GM21515 (cell line): Measurements from ENCODE around the gene TP53I3.
"Not testable (repeated sequence)": the region's sequence is repeated elsewhere in the genome, so short reads cannot be mapped to it uniquely, and the experiment has no call there.

Experiments used
- ATAC-seq: cut with Tn5 transposase; IDR thresholded peaks from one replicate; pipeline ENCODE4 v1.9.1; 2021; ENCODE audit not compliant: unreplicated experiment

TP53I3 gene

DNA sequence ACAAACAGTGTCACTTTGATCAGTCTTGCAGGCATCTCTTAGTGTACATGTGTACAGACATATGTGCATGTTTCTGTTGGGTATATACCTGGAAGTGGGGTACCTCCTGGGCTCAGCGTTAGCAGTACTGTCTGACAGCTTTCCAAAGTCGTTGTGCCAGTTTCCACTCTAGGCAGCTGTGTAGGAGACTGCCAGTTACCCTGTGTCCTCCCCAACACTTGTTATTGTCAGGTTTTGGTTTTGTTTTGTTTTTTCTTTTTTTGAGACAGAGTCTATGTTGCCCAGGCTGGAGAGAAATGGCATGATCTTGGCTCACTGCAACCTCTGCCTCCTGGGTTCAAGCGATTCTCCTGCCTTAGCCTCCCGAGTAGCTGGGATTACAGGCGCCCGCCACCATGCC lies 28.9 kb downstream of the TP53I3 start:
- ATAC-seq: no peak

DNA sequence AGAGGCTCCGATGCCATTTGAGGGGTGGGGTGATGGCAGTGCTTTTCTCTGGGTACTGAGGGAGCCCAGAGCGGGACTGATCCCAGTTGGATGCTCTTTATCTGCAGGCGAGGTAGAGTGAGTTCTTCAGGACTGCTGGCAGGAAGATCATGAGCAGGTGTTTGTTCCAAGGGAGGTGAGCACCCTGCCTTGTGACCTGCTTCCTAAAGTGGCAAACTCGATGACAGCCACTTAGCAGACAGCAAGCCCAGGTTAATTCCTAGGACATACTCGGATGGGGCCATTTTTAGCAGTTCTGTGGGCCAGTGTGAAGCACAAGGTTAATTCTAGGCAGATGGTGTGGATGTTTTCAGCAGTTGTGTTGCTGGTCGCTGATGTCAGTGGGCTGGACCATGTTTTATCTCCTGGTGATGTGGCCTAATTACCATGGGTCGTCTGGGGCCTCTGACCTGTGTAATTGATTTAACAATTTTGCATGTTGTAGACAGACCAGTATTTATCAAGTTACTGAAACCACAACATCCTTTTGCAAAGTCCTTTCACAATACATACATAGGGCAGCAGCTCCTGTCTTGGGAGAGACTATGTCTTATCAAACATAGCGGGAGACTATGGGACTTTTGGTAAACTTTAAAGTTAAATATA lies 30.1 kb downstream of the TP53I3 start:
- no peak for ATAC-seq

DNA sequence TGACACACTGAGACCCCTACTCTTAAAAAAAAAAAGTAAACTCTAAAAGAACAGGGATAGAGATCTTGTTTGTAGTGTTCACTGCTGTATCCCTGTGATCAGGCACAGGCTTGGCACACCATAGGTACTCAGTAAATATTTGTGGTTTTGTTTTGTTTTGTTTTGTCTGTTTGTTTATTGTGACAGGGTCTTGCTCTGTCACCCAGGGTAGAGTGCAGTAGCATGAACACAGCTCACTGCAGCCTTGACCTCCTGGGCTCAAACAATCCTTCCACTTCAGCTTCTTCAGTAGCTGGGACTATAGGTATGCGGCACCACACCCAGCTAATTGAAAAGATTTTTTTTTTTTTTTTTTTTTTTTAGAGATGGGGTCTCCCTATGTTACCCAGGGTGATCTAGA lies 31.7 kb downstream of the TP53I3 start:
- no peak for ATAC-seq

DNA sequence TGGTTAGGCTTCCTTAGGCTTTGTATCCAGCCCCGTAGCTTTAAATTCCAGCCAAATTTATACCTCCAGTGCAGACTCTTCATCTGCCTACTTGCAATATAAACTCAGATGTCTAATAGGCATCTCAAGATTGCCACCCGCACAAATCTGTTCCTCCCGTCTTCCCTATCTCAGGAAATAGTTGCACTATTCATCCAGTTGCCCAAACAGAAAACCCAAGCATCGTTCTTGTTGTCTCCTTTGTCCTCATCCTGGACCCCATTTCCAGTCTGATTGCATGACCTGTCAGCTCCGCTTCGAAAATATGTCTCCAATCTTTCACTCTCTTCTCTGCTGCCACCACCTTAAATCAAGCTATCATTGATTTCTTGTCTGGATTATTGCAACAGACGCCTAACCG lies 32.8 kb downstream of the TP53I3 start:
- no peak for ATAC-seq

DNA sequence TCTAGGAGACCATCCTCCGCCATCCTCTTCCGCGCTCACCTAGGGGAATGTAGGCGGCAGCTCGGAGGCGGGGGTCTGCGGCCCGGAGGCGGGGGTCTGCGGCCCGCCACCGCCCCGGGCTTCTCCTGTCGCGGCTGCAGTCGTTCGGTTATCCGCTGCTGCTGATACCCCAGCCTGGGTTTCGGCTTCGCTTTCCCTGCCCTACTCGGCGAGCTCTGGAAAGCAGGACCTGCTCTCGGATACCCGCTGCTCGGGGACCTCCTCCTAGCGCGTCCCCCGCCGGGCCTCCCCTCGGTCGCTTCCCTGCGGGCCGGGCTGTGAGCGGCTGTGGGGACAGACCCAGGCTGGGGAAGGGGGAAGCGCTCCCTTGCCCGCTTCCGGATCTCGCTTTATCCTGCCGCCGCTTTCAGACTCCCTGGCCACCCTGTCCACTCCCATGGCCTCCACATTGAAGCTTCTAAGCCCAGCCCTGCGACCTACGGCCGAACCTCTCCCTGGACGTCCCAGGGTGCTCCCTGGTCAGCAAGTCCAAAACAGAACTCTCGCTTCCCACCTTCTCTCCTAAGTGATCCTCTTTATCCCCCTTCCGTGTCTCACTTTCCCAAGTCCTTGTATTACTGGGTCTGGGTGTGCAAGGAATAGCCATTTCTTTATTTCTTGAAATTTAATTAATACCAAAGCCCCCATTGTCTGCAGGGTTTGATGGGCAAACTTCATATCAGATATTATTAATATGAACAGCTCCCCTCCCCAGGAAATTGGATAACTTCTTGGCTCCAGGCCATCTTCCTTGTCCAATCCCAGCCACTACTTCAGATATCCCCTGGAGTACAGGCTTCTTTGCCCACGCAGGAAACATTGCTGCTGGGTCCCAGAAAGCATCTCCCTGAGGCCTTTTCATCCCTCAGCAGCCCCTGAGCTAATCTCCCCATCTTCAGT lies 34.3 kb downstream of the TP53I3 start:
- ATAC-seq: no peak

DNA sequence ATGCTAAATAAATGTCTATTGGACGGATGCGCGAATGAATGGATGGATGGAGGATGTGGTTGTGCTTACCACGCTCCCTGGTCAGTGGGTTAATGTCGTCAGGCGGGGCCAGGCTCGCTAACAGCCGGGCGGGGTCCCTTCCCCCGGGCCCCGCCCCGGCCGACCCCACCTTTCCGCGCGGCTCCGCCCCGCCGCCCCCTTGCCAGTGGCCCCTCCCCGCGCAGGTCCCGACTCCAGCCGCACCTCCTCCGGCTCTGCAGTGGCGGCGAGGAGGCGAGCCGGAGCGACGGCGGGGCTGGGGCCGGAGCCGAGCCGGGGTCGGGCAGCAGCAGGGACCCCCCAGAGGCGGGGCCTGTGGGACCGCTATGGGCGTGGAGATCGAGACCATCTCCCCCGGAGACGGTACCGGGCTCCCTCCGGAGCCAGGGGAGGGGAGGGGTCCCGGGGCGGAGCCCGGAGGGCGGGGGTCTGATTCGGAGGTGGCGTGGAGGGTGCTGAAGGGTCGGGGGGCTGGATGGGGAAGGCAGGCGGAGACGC lies 35.1 kb downstream of the TP53I3 start, which contains the start of gene FKBP1B:
Gene FKBP1B (plus strand): TSS at position 257 of the 537 bp plus-strand sequence. CDS start 109 bp downstream, at position 366.
- ATAC-seq: no peak

DNA sequence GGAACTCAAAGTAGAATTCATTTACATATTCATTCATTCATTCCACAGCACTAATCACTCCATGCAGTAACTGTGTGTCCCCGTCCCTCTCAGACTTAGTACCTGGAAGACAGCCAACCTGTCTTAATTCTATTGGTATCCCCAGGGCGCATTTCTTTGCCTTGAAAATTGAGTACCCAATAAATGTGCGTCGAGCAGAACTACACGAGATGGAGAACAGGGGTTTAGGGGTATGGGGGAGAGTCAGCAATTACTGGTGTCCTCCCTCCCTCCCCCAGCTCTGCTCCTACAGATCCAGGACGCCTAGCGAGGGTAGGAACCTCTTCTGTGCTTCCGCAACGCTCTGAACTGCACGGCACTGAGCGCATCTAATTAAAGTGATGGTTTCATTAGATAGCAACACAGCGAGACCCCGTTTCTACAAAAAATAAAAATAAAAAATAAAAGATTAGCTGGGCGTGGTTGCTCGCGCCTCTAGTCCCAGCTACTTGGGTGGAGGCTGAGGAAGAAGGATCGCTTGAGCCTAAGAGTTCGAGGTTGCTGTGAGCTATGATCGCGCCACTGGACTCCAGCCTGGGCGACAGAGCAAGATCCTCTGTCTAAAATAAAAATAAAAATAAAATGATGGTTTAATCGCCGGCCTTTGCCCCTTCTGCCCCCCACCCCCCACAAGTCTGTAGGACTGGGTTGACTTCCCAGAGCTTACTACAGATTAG lies 35.7 kb downstream of the TP53I3 start:
- no peak for ATAC-seq

DNA sequence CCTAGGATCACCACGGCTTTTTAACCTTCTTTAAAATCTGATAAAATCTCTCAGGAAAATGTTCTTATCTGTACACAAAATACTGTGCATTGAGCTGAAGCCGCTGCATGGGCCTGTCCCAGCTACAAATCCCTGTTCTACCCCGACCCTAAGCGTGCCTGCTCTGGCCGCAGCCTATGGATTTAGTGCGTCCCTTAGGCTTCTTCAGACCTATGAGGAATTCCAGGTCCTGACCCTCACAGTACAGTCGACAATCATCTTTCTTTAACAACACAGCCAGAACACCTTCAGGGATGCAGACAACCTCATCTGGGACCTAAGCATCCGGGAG lies 37.0 kb downstream of the TP53I3 start:
- peak; percentile 1 for ATAC-seq

DNA sequence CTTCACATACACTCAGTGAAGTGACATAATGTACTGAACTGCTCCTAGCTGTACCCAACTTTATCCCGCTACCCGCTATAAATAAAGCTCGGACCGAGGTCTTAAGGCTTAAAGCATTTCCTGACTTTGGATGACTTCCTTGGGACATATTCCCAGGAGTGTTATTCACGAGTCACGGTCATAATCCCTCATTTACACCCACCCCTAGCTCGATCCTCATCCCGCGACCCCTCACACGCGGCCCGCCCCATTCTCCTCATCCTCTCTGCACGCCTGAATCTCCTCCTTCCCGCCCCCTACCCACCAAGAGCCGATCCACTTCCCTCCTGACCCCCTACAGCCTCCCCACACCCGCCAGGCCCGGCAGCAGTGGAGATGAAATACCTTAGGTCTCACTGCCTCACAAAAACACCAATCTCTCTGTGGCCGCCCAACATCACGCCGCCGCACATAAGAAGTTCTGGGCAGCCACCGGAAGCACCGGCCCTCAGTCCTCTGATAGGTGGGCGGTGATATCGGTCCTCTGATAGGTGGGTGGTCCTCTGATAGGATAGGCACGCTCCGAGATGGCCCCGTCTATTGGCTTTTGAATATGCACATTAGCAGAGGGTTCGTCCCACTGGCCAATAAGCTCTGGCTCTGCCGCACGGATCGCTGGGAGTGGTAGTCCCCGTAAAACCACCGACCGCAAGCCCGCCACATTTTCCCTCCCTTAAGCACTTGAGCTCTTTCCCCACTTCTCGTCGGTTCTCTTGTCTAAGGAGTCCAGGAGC lies 37.5 kb downstream of the TP53I3 start, which contains the start of gene WDCP:
Gene WDCP (minus strand): TSS at position 462 of the 773 bp plus-strand sequence. CDS start 7,897 bp downstream, outside the sequence.
- ATAC-seq: peak; percentile 98

DNA sequence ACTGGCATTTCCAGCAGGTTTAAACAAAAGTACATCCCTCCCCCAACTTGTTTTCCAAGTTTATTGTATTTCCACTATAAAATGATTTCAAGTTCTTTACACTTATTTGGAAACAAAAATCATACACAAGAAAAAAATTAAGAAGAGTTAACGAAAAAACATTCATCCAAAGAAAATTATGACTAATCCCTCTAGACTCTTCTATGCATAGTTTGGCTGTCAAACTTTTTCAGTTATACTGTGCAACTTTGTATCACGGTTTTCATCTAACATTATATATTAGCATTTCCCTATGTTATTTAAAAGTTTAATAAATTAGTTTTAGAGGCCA lies 38.1 kb downstream of the TP53I3 start:
- no peak for ATAC-seq

DNA sequence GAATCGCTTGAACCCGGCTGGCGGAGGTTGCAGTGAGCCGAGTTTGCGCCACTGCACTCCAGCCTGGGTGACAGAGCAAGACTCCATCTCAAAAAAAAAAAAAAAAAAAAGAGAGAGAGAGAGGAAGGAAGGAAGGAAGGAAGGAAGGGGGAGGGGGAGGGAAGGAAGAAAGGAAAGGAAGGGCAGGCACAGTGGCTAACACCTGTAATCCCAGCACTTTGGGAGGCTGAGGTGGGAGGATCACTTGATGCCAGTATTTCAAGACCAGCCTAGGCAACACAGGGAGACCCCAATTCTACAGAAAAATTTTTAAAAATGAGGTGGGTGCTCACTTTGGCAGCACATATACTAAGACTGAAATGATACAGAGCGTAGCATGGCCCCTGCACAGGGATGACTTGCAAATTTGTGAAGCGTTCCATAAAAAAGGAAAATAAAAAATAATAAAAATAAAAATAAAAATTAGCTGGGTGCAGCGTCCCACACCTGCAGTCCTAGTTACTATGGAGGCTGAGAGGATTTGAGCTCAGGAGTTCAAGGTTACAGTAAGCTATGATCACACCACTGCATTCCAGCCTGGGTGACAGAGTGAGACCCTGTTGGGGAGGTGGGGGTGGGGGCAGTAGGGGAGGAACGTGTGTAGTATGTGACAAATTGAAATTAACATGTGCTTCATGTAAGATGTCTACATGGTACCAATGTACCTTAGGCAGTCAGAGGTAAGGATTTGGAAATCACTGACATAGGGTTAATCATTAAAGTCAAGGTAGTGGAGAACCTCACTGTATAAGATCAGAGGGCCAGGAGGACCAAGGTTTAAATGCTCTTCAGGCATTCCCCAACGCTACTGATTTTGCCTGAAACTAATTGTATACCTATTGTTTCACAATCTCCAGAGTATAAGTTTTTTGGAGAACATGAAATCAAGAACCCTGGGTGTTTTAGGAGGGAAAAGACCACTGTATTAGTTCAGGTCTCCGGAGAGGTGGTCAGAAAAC lies 38.8 kb downstream of the TP53I3 start:
- ATAC-seq: no peak

DNA sequence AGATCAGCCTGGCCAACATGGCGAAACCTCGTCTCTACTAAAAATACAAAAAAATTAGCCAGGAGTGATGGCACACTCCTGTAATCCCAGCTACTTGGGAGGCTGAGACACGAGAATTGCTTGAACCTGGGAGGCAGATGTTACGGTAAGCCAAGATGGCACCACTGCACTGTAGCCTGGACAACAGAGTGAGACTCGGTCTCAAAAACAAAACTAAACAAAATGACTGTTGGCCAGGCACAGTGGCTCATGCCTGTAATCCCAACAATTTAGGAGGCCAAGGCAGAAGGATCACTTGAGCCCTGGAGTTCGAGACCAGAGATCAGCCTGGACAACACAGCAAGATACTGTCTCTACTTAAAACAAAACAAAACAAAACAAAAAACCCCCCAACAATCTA lies 41.5 kb downstream of the TP53I3 start:
- ATAC-seq: not testable (repeated sequence)

DNA sequence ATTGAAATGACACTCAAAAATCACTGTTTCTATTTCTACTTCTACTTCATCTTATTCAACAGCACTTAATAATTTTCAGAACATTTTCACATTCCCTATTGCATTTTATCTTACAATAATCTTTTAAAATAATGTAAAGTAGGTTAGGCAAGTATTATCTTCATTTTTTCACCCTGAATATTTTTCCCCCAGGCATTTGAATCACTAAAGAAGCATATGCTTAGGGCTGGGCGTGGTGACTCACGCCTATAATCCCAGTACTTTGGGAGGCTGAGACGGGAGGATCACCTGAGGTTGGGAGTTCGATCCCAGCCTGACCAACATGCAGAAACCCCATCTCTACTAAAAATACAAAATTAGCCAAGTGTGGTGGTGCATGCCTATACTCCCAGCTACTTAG lies 44.1 kb downstream of the TP53I3 start:
- no peak for ATAC-seq

DNA sequence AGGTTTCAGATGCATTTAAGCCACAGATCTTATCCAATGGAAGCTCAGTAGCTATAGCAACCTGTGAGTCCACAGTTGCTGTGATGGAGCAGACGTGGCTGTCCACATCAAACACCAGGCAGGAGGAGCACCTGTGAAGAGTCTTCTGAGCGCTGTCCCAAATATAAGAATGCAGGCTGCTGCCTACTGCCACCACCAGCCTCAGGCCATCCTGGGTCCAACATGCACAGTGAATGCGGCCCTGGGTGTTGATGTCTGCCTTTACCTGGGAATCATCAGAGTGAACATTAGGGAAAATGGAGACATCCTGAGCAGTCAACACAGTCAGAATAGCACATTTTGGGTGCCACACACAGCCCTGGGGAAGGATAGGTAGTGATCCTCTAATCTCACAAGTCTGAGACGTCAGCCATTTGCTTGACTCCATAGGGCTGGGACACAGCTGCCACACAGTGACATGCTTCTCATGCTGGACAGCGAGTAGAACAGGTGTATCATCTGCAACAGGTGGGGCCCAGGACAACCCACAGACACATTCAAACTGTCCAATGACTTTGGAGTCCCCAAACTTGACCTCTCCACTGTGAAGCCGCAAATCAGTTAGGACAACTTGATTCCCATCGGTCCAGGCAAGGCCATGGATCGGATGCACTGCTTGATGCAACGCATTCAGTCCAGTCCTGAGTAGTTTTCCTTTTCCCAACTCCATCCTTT lies 45.7 kb downstream of the TP53I3 start:
- ATAC-seq: no peak
